Esophagus mucosa (tissue), 1 donor: ENCODE measurements around the gene MAP2K6. TPM values are rescaled to one million over a fixed set of nuclear protein-coding genes. Genes with fewer than 3 reads are reported as not detected.
A peak's percentile ranks its signal among the peaks of the same experiment; 100 is the strongest.

ENCODE experiments used
- ATAC-seq: fragments of 200-7000 bp; cut with Tn5 transposase; one replicate; pipeline ENCODE4 v1.9.1; 2020
- total RNA-seq: library from RNA; stranded (reverse); gene quantifications from one replicate; pipeline ENCODE4 v1.2.4, GENCODE V29; 2023
- donor health status: DM: yes; HTN: yes; CAD: no.

MAP2K6 gene
- total RNA-seq, 1 donor from 2014 or later: 6.9 TPM

DNA sequence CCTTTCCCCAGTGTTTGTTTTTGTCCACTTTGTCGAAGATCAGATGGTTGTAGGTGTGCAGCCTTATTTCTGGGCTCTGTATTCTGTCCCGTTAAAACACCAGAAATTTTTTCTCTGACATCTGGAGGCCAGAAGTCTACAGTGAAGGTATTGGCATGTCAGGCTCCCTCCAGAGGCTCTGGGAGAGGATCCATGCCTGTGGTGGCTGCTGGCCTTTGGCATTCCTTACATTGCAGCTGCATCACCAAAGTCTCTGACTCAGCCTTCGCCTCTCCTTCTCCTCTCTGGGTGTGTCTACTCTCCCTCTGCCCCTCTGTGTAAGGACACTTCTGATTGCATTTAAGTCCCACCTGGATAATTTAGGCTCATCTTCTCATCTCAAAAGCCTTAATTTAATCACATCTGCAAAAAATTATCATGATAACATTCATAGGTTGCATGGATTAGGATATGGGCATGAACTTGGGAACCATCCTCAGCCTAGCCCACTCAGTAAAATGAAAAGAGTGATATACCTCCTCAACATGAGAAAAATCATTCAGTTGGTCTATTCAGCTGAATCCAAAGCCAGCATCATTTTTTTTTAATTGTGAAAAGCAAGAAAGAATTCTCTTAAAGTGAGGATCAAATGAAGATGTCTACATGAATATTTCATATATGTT, 78.0 kb downstream of the MAP2K6 start:
- ATAC-seq: peak; percentile 55

DNA sequence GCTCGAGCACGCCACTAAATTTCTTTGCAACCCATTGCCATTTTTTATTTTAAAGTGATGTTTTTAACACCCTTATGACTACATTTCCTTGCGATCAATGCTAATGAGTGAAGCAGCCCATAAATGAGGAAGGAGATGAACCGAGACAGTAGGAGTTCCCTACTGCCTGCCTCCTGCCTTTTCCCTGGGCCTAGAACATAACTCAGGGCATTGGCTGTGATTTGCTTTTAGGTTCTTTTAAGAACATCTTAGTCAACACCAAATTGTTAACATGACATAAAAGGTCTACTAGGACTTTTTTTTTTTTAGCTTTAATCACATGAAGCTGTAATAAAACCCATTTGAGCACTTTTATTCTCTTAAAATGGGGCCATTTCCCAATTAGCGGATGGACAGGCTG, 81.3 kb downstream of the MAP2K6 start:
- ATAC-seq: no peak

DNA sequence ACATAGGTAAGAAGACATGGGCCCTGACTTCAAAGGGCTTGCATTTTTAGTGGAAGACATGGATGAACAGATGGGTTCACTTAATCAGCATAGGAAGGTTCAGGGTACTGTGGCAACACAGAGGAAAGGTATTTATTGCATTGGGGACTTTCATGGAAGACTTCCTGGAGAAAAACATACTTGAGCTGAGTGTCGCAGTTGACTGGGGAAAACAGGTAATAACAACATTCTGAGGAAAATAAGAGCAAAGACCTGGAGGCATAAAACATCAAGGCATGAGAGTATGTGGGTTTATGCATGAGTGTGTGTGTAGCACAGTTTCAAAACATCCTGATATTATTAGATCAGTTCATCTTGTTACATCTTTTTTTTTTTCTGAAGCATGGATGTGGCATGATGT, 82.7 kb downstream of the MAP2K6 start:
- no peak for ATAC-seq

DNA sequence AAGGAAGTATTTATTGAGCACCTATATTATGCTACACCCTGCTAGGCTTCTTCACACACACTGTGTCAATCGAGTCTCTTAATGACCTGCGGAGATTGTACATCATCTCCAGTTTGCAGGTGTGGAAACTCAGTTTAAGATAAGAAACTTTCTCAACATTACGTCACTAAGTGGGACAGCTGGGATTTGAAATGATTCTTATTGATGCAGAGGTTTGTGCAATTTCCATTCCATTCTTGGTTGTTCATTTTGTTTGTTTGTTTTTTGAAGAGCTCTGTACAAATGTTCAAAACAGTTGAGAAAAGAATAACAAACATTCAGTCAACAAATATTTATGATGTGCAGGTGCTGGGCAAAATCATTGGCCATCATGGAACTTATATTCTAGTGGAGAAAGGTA, 84.8 kb downstream of the MAP2K6 start:
- ATAC-seq: no peak

DNA sequence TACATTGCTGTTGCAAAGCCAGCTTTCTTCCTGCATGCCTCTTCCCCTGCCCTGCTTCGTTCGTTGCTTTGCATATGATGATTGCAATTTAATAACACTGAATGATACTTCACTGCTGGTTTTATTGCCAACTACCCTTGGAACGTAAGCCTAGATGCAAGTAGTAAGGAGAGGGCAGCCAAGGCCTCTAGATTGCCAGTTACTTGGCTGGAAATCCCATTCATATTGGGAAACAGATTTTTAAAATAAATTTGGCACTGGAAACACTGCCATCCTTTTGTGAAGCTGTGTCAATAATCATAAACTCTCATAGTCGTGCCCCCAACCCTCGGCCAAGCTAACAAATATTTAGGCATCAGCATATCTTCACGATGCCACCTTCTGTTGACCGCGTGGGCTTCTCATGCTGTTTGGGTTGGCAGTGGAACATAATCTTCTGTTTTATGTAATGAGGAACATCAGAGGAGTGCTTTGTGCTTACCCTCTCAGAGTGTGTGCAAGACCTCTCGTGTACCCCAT, 86.5 kb downstream of the MAP2K6 start:
- no peak for ATAC-seq

DNA sequence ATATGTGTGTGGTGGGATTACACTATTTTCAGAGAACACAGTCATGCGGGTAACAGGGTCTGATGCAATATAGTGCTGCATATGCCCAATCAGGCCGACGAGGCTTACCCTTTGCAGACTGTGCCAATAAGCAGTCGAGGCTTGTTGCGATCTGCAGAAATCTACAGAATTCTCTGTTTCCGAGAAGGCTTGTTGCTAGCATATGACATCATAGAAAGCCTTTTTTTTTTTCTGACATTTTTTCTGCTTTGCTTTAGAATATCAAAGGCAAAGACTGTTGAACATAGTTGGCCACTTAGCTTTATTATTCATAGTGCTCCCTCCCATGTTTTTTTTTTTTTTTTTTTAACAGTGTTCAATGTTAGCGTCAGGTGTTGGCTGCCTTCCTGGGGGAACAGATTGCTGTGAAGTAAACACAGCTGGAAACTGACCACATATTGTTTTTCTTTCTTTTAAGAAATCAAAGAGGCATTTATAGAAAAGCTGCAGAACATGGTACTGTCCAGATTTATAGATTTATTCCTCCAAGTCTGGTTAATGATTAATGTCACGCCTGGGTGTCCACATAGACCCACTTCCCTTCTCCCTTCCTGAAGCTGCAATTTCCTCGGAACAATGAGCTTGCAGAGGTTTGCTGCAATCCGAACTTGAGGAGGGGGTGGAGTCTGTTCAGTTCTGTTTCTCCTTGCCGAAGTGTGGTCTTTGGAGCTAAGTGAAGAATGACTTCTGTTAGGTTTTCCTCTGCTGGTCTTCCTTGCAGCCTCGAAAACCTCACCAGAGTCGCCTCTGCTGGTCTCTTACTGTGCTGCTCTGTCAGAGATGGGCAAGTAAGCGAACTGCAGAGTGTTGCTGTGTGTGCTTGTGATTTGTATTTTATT, 87.3 kb downstream of the MAP2K6 start:
- peak; percentile 82 for ATAC-seq

DNA sequence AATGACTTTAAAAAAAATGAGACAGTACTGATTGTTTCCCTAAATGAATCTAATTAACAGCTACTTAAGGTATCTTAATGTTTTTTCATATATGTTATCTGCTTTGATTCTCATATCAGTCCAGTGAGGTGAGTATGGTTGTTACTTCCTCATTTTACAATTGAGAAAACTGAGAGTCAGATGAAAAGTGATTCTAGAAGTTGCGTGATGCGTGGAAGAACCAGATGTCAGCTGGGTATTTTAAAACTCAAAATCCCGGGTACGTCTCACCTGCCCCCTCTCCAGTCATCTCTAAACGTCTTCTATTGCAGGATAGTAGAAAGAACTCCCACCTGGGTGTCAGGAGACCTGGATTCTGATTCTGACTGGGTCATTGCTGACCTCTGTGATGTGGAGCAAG, 89.2 kb downstream of the MAP2K6 start:
- no peak for ATAC-seq

DNA sequence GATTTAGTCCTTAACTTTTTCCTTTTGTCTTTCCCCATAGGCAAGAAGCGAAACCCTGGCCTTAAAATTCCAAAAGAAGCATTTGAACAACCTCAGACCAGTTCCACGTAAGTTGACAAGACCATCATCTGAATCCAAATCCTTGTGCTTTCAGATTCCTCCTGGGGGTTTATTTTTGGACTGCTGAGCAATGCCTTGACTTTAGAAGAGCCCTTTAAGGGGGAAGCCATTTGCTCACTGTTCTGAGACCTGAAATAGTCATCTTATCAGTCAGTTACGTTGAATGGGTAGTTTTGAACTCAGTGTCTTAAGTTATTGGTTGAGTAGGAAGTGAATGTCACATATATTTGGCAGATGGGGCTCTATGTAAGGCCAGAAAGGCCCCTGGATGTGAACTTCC, 91.2 kb downstream of the MAP2K6 start:
- ATAC-seq: no peak

DNA sequence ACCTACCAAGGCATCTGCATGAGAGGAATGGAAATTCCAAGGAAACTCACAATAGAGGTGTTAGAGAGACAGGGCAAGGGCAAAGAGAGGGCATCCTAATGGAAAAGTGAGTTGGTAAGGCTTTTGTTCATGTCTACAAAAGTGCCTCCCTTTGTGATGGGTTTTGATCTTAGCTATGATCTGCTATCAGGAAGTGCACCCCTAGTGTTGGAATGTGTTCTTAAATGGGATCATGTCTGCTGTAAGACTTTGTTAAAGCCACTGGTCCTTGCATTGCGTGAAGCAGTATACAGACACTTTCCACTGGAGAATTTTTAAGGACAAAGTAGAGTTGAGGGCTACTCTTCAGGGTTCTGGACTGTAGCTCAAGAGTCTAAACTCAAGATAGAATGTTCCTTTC, 92.0 kb downstream of the MAP2K6 start:
- no peak for ATAC-seq

DNA sequence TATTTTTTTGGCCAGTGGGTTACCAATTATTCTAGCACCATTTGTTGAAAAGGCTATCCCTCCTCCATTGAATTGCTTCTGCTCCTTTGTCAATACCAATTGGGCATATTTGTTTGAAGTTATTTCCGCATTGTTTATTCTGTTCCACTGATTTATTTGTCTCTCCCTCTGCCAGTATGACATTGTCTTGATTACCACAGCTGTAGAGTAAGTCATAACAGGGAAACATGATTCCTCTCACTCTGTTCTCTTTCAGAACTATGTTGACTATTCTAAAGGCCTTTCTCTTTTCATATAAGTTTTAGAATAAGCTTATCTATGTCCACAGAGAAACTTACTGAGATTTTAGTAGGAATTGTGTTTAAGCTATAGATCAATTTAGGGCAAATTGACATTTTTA, 94.3 kb downstream of the MAP2K6 start:
- ATAC-seq: no peak

DNA sequence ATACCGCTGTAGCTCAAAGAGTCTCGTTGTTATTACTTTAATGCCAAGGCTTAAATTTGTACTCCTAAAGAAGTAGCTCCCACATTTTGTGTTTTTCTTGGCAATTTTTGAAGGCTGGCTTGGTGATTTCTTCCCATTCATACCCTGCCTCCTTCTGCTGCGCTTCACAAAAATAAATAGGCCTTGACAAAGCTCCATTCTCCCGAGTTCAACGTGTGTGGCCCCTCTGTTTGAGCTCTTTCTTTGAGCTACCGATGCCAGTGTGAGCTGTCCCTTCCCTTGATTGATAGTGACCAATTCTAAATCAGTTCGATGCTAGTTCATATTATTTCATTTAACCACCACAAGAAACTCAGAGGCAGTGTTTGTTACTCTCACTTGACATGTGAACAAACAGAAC, 96.8 kb downstream of the MAP2K6 start:
- no peak for ATAC-seq

DNA sequence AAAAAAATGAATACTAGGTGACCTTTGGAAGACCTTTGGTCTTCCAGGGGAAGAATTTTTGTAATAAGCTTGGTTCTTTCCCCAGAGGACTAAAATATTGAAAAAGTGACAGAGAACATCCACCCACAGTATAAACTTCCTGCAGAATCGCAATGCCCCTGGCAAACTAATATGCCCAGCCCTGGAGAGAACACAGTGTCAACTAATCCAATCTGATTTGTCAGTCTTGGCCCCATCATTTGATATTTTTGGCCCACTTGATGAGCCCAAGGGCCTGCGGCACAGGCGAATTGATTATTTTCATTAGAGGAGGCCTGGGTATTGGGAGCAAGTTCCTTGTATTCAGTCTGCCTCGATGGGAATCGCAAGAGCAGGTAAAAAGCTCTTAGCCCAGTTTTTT, 98.4 kb downstream of the MAP2K6 start:
- no peak for ATAC-seq

DNA sequence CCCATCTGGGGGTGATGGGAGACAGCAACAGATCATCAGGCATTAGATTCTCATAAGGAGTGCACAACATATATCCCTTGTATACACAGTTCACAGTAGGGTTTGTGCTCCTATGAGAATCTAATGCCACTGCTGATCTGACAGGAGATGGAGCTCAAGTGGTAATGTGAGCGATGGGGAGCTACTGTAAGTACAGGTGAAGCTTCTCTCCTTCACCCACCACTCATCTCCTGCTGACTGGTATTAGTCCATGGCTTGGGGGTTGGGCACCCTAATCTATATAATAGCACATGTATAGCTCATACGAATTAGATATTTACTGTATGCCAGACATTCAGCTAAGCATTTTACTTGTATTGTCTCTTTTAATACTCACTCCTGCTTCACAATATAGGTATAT, 101.7 kb downstream of the MAP2K6 start:
- ATAC-seq: no peak

DNA sequence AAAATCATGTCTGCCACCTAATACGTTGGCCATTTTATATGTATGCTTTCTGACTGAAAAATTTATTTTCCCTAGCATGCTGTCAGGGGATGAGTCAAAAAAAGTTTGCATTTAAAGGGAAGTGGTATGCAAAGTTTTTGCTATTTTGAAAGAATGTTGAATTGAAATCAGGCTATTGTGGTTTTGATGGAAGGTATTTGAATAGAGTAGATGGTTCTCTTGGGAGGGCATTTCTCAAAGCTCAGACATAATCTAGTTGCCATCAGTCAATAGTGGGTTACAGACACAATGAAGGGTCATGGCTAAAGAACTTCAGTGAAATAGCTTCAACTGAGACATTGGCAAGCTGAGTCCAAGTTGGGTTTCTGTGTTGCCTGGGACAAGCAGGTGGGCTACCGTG, 102.4 kb downstream of the MAP2K6 start:
- ATAC-seq: no peak

DNA sequence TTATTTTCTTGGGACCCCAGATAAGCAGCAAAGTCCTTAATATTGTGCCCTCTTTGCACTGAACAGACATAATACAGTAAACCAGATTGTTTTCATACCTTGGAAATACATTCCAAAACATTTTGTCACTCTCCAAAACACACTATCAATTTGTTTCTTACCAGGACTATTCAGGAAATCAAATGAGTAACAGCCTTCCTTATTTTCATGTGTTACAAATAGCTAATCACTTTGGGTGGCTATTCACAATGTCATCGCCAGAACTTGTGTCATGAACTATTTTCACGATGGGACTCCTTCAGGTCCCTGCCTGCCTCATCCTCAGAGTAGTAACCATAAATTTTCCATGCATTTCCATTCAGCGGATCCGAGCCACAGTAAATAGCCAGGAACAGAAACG, 104.5 kb downstream of the MAP2K6 start:
- ATAC-seq: no peak

DNA sequence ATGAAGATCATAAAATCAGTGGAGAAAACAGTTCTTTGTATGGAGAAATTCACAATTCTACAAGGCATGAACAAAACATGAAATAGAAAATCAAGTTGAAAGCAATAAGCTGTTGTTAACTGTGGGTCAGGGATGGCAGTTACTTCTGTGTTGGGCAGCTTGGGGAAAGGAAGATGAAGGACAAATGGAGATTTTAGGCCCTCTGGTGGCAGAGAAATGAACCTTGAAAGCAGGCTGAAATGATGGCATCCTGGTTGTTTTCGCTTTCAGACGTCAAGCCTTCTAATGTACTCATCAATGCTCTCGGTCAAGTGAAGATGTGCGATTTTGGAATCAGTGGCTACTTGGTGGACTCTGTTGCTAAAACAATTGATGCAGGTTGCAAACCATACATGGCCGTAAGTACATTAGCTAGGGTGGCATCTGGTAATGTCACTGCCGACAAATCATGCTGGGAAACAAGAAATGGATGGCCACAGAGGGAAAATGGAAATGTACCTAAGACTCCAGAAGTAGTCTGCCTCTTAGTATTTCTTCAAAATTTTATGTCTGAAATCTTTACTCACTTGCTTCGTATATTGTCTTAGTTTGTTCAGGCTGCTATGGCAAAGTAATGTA, 108.9 kb downstream of the MAP2K6 start:
- peak; percentile 34 for ATAC-seq

DNA sequence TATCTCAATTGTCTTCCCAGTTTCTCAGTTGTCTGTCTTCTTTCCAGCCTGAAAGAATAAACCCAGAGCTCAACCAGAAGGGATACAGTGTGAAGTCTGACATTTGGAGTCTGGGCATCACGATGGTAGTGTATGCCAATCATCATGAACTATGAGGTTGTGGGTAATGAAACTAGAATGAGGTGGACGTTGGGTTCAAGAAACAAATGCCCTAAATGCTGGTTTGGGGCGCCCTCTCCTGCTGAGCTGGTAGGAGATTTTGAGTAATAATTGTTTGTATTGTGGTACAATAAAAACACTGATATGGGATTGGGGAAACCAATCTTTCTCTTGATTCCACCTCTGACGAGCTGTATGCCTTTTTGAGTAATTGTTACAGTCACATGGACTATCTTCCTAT, 110.4 kb downstream of the MAP2K6 start:
- ATAC-seq: no peak

DNA sequence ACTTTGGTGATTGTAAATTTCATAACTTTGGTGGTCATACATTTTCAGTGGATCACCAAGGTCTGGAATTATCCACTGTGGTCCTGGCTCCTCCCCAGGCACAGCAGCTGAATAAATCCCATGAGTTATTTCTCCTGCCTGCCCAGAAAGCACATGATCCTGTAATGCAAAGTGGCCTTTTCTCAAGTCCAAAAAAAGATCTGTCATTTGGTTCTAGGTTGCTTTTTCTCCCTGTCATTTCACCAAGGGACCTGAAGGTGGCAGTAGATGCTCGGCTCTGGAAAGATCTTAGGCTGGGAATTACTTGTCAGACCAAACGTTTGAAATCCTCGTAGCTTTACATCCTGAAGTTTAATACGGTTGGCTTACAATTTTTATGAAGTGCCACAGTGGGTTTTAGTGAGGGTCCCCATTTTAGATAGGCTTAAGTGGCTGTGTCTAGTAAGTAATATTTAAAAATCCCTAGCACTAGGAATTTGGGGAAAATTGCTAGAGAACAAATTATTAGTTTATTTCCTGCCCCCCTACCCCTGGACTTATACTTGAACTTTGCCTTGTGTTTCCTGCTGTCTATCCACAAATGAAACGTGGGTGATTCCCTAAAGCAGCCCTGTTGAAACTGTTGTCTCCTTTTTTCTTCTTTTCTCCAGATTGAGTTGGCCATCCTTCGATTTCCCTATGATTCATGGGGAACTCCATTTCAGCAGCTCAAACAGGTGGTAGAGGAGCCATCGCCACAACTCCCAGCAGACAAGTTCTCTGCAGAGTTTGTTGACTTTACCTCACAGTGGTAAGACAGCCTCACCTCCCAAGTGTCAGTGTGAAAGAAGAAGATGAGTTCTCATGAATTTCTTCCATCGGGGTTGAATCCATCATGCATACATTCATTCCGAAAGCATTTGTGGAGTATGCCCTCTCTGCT, 111.7 kb downstream of the MAP2K6 start:
- ATAC-seq: peak; percentile 72

DNA sequence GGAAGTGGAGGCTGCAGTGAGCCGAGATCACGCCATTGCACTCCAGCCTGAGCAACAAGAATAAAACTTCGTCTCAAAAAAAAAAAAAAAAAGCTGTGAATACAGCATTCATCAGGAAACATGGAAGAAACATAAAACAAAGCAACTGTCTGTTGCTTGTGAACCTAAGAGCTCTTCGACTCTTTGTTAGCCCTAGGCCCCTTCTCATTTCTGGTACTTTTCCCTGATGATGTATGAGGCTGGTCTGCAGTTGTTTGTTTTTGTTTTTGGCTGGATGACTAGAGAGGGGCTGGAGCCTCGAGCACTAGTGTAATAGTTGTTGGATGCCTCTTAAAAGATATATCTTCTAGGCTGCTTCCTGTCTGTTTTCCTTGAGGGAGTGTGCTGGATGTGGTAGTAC, 113.5 kb downstream of the MAP2K6 start:
- no peak for ATAC-seq

DNA sequence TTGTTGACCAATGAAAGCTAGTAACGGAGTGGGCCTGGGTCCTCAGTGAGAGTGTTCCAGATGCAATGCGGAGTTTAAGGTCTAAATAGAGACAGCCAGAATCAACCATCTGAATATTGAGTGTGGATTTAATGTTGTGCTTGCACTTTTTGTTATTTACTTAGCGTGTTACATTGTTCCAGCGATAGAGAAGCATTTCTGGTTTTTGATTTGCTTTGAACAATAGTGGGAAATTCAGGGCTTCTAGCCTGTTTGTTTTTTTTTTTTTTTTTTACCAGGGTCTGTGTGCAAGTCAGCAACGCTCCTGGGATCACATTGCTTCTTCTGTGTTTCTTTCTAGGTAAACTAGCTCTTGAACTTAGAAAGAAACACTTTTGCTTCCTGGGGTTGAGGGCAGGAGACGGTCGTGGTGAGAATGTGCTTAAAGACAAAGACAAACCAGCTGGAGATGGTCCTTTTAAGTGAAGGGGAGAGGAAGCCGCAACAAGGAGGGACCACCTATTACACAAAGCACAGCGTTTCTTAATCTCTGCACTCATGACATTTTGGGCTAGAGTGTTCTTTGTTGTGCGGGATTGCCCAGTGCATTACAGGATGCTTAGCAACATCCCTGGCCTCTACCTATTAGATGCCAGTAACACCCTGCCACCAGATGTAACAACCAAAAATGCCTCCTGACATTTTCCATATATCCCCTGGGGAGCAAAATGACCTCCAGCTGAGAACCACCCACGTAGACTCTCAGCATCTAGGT, 119.2 kb downstream of the MAP2K6 start:
- no peak for ATAC-seq

DNA sequence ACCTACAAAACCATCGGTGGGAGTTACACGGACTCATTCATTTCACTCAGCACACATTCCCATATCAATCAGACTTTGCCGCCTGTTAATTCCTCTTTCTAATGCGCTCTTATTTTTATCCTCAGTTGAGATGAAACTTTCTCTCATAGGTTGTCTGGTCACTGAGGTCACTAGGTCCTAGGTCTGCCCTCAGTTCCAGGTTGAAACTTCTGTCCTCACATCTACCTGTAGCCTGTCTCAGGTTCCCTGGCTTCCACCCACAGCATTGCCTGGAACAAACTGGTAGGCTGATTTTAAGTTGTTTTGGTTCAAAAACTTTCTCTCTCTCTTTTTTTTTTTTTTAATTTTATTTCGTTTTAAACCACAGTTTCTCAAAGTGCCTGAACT, 119.7 kb downstream of the MAP2K6 start:
- no peak for ATAC-seq
